ENCODE results near the gene MAD2L2. TPM values are rescaled to one million over a fixed set of nuclear protein-coding genes. Genes with fewer than 3 reads are reported as not detected.
A peak's percentile ranks its signal among the peaks of the same experiment; 100 is the strongest.

Gene MAD2L2
- total RNA-seq, 2 experiments from 2014 or later: 68.7 to 73.3 TPM

GRCh38 chr1:11719313-11720032, 38.5 kb upstream of the MAD2L2 start:
- ChIA-PET POLR2A (interaction anchor here (0.6 to 2.0 kb wide), 3 partner anchors 11 to 60 kb away, joined by 6 to 12 read pairs (median 11); partner anchors contain the start of gene FBXO6), CTCF (interaction anchor here (0.6 to 3.7 kb wide), 27 partner anchors 8 to 1300 kb away, joined by 3 to 20 read pairs (median 6); partner anchors contain the start of genes AGTRAP, CLCN6, FBXO2 and FBXO44)
- no peaks in the 10 kb centered on the region for H3K9me3 Mint-ChIP-seq
- peak overlapping the region; percentile 90 for H3K27ac Mint-ChIP-seq
- peaks cover 17% of the 10 kb centered on the region for H3K4me1 Mint-ChIP-seq
- no peaks in the 10 kb centered on the region for H3K27me3 Mint-ChIP-seq
- peak; percentile 87 for DNase-seq
- peak overlapping the region; percentile 74 for H3K4me3 Mint-ChIP-seq
- no peaks in the 10 kb centered on the region for H3K36me3 Mint-ChIP-seq (ENCODE audit: low read depth)

- Mint-ChIP-seq H3K27me3 (no peaks in the 10 kb centered on the region), H3K4me3 (no peak overlapping the region)
These were observed 34.1 kb upstream of the MAD2L2 start for GRCh38 chr1:11714831-11715575.

GRCh38 chr1:11713095-11713494, 32.1 kb upstream of the MAD2L2 start:
- Mint-ChIP-seq H3K36me3 (ENCODE audit: low read depth) (no peaks in the 10 kb centered on the region), H3K27ac (no peak overlapping the region), H3K27me3 (no peaks in the 10 kb centered on the region), H3K4me1 (peaks cover 3% of the 10 kb centered on the region), H3K4me3 (no peak overlapping the region), H3K9me3 (no peaks in the 10 kb centered on the region)
- ChIA-PET CTCF (no interaction called here), POLR2A (no interaction called here)
- DNase-seq: no peak

More at GRCh38 chr1:11714831-11715575, 34.1 kb upstream of the MAD2L2 start:
- Mint-ChIP-seq H3K4me1 (peaks cover 15% of the 10 kb centered on the region), H3K27ac (no peak overlapping the region), H3K36me3 (ENCODE audit: low read depth) (no peaks in the 10 kb centered on the region), H3K9me3 (no peaks in the 10 kb centered on the region)
- no peak for DNase-seq
- ChIA-PET POLR2A (no interaction called here), CTCF (interaction anchor here (1.0 to 2.1 kb wide), 3 partner anchors 9 to 65 kb away, joined by 3 to 7 read pairs (median 4); no protein-coding TSS in a partner anchor)

GRCh38 chr1:11712285-11712684, 31.3 kb upstream of the MAD2L2 start:
- CTCF ChIA-PET: no interaction called here
- Mint-ChIP-seq H3K27ac (no peak overlapping the region), H3K36me3 (ENCODE audit: low read depth) (no peaks in the 10 kb centered on the region), H3K4me1 (peaks cover 3% of the 10 kb centered on the region), H3K27me3 (no peaks in the 10 kb centered on the region), H3K4me3 (no peak overlapping the region), H3K9me3 (no peaks in the 10 kb centered on the region)
- DNase-seq: no peak
- POLR2A ChIA-PET: no interaction called here

GRCh38 chr1:11711490-11711889, 30.5 kb upstream of the MAD2L2 start:
- no peak for DNase-seq
- Mint-ChIP-seq H3K4me3 (no peak overlapping the region), H3K4me1 (peaks cover 3% of the 10 kb centered on the region), H3K9me3 (no peaks in the 10 kb centered on the region), H3K36me3 (ENCODE audit: low read depth) (no peaks in the 10 kb centered on the region), H3K27ac (no peak overlapping the region), H3K27me3 (no peaks in the 10 kb centered on the region)
- ChIA-PET POLR2A (no interaction called here), CTCF (interaction anchor here (1.0 to 1.1 kb wide), 3 partner anchors 8 to 47 kb away, joined by 3 to 5 read pairs (median 3); no protein-coding TSS in a partner anchor)

- Mint-ChIP-seq H3K9me3 (no peaks in the 10 kb centered on the region), H3K4me1 (peaks cover 3% of the 10 kb centered on the region), H3K4me3 (no peak overlapping the region), H3K36me3 (ENCODE audit: low read depth) (no peaks in the 10 kb centered on the region), H3K27me3 (peaks cover 7% of the 10 kb centered on the region), H3K27ac (no peak overlapping the region)
- DNase-seq: no peak
- CTCF ChIA-PET: interaction anchor here (0.6 to 1.9 kb wide), 5 partner anchors 11 to 457 kb away, joined by 3 to 7 read pairs (median 4); no protein-coding TSS in a partner anchor
- POLR2A ChIA-PET: no interaction called here
These were observed 27.8 kb upstream of the MAD2L2 start for GRCh38 chr1:11708554-11709350.

- CTCF ChIA-PET: interaction anchor here (1.1 to 1.8 kb wide), 5 partner anchors 9 to 65 kb away, joined by 3 to 8 read pairs (median 4); no protein-coding TSS in a partner anchor
- POLR2A ChIA-PET: no interaction called here
- no peak overlapping the region for H3K4me3 Mint-ChIP-seq
These were observed 26.8 kb upstream of the MAD2L2 start for GRCh38 chr1:11707621-11708276.

GRCh38 chr1:11706292-11706691, 25.3 kb upstream of the MAD2L2 start:
- POLR2A ChIA-PET: no interaction called here
- Mint-ChIP-seq H3K27ac (no peak overlapping the region), H3K36me3 (ENCODE audit: low read depth) (no peaks in the 10 kb centered on the region), H3K27me3 (peaks cover 15% of the 10 kb centered on the region), H3K4me3 (no peak overlapping the region), H3K9me3 (no peaks in the 10 kb centered on the region), H3K4me1 (peaks cover 3% of the 10 kb centered on the region)
- CTCF ChIA-PET: interaction anchor here (1.8 kb wide), 1 partner anchor 13 kb away, joined by 8 read pairs; no protein-coding TSS in a partner anchor
- no peak for DNase-seq

More at GRCh38 chr1:11707621-11708276, 26.8 kb upstream of the MAD2L2 start:
- no peak for DNase-seq
- Mint-ChIP-seq H3K27ac (no peak overlapping the region), H3K9me3 (no peaks in the 10 kb centered on the region), H3K36me3 (ENCODE audit: low read depth) (no peaks in the 10 kb centered on the region), H3K27me3 (peaks cover 15% of the 10 kb centered on the region), H3K4me1 (peaks cover 3% of the 10 kb centered on the region)

- H3K4me1 Mint-ChIP-seq: peaks cover 3% of the 10 kb centered on the region
- peaks cover 20% of the 10 kb centered on the region for H3K27me3 Mint-ChIP-seq
- POLR2A ChIA-PET: no interaction called here
- no peak overlapping the region for H3K4me3 Mint-ChIP-seq
- H3K36me3 Mint-ChIP-seq (ENCODE audit: low read depth): no peaks in the 10 kb centered on the region
- H3K27ac Mint-ChIP-seq: no peak overlapping the region
- CTCF ChIA-PET: interaction anchor here (1.1 to 1.7 kb wide), 3 partner anchors 11 to 42 kb away, joined by 3 to 6 read pairs (median 3); partner anchors contain the start of gene FBXO6
- no peak for DNase-seq
- no peaks in the 10 kb centered on the region for H3K9me3 Mint-ChIP-seq
These were observed 24.6 kb upstream of the MAD2L2 start for GRCh38 chr1:11705596-11705995.

GRCh38 chr1:11704691-11705475, 23.9 kb upstream of the MAD2L2 start:
- Mint-ChIP-seq H3K4me1 (peaks cover 3% of the 10 kb centered on the region), H3K27me3 (peaks cover 20% of the 10 kb centered on the region), H3K36me3 (ENCODE audit: low read depth) (no peaks in the 10 kb centered on the region), H3K4me3 (no peak overlapping the region), H3K9me3 (no peaks in the 10 kb centered on the region), H3K27ac (no peak overlapping the region)
- no peak for DNase-seq
- CTCF ChIA-PET: interaction anchor here (1.1 to 1.7 kb wide), 3 partner anchors 10 to 41 kb away, joined by 3 to 6 read pairs (median 3); partner anchors contain the start of gene FBXO6
- POLR2A ChIA-PET: no interaction called here

GRCh38 chr1:11704194-11704529, 23.2 kb upstream of the MAD2L2 start:
- POLR2A ChIA-PET: no interaction called here
- CTCF ChIA-PET: interaction anchor here (0.8 to 1.7 kb wide), 2 partner anchors 9 to 48 kb away, joined by 3 to 6 read pairs; no protein-coding TSS in a partner anchor

More at GRCh38 chr1:11704194-11704529, 23.2 kb upstream of the MAD2L2 start:
- no peak for DNase-seq
- Mint-ChIP-seq H3K27me3 (peaks cover 21% of the 10 kb centered on the region), H3K4me3 (no peak overlapping the region), H3K4me1 (peaks cover 3% of the 10 kb centered on the region), H3K27ac (no peak overlapping the region), H3K9me3 (no peaks in the 10 kb centered on the region), H3K36me3 (ENCODE audit: low read depth) (no peaks in the 10 kb centered on the region)
